ENCODE measurements around the gene TAF4.

The TAF4 gene

GRCh38 chr20:62026564-62026856, 39.2 kb downstream of the TAF4 start:
- Histone ChIP-seq H3K9ac (ENCODE audit: low read depth, low read length) (0 out of 2 replicates have a peak overlapping the region, but pooled peaks have one; percentile 12), H3K36me3 (ENCODE audit: insufficient read depth, low read length) (no peaks in the 10 kb centered on the region)

GRCh38 chr20:62025832-62026563, 39.7 kb downstream of the TAF4 start:
- no peak overlapping the region for H3K4me3 ChIP-seq (ENCODE audit: low read length)
- H3K9me3 ChIP-seq (ENCODE audit: insufficient read depth, low read depth, low read length) = no peaks in the 10 kb centered on the region
- no peaks in the 10 kb centered on the region for H3K27me3 ChIP-seq (ENCODE audit: insufficient read depth, low read length)
- no peak overlapping the region for H3K27ac ChIP-seq (ENCODE audit: low read depth, low read length)
- peaks cover 17% of the 10 kb centered on the region for H3K4me1 ChIP-seq (ENCODE audit: insufficient read depth, low read length)
- 77% methylated on average over 22 of the region's 22 CpGs for WGBS
- H3K9ac ChIP-seq (ENCODE audit: low read depth, low read length) = no peak overlapping the region
- H3K36me3 ChIP-seq (ENCODE audit: insufficient read depth, low read length) = no peaks in the 10 kb centered on the region

More at GRCh38 chr20:62026564-62026856, 39.2 kb downstream of the TAF4 start:
- H3K27ac ChIP-seq (ENCODE audit: low read depth, low read length) = no peak overlapping the region
- WGBS = 86% methylated on average over 11 of the region's 11 CpGs
- no peak overlapping the region for H3K4me3 ChIP-seq (ENCODE audit: low read length)
- H3K9me3 ChIP-seq (ENCODE audit: insufficient read depth, low read depth, low read length) = no peaks in the 10 kb centered on the region
- H3K4me1 ChIP-seq (ENCODE audit: insufficient read depth, low read length) = peaks cover 17% of the 10 kb centered on the region
- no peaks in the 10 kb centered on the region for H3K27me3 ChIP-seq (ENCODE audit: insufficient read depth, low read length)

DNA sequence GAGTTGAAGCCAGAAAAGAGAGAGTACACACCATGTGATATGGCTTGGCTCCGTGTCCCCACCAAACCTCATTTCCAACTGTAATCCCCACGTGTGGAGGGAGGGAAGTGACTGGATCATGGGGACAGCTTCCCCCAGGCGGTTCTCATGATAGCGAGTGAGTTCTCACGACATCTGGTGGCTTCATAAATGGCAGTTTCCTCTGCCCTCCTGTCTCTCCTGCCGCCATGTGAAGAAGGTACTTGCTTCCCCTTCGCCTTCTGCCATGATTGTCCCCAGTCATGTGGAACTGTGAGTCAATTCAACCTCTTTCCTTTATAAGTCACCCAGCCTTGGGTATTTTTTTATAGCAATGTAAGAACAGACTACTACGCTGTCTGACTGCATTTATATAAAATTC, 40.3 kb downstream of the TAF4 start:
- no peak overlapping the region for H3K4me3 ChIP-seq (ENCODE audit: low read length)
- H3K9ac ChIP-seq (ENCODE audit: low read depth, low read length) = no peak overlapping the region

GRCh38 chr20:62023935-62024334, 41.7 kb downstream of the TAF4 start:
- Histone ChIP-seq H3K36me3 (ENCODE audit: insufficient read depth, low read length) (no peaks in the 10 kb centered on the region), H3K4me3 (ENCODE audit: low read length) (no peak overlapping the region), H3K27ac (ENCODE audit: low read depth, low read length) (no peak overlapping the region), H3K9me3 (ENCODE audit: insufficient read depth, low read depth, low read length) (no peaks in the 10 kb centered on the region), H3K4me1 (ENCODE audit: insufficient read depth, low read length) (peaks cover 17% of the 10 kb centered on the region), H3K27me3 (ENCODE audit: insufficient read depth, low read length) (no peaks in the 10 kb centered on the region), H3K9ac (ENCODE audit: low read depth, low read length) (no peak overlapping the region)
- WGBS = 96% methylated on average over 11 of the region's 11 CpGs

More for the DNA sequence above, 40.3 kb downstream of the TAF4 start:
- no peaks in the 10 kb centered on the region for H3K36me3 ChIP-seq (ENCODE audit: insufficient read depth, low read length)
- H3K4me1 ChIP-seq (ENCODE audit: insufficient read depth, low read length) = peaks cover 17% of the 10 kb centered on the region
- no peaks in the 10 kb centered on the region for H3K9me3 ChIP-seq (ENCODE audit: insufficient read depth, low read depth, low read length)
- no peak overlapping the region for H3K27ac ChIP-seq (ENCODE audit: low read depth, low read length)
- H3K27me3 ChIP-seq (ENCODE audit: insufficient read depth, low read length) = no peaks in the 10 kb centered on the region
- 86% methylated on average over 7 of the region's 8 CpGs for WGBS

DNA sequence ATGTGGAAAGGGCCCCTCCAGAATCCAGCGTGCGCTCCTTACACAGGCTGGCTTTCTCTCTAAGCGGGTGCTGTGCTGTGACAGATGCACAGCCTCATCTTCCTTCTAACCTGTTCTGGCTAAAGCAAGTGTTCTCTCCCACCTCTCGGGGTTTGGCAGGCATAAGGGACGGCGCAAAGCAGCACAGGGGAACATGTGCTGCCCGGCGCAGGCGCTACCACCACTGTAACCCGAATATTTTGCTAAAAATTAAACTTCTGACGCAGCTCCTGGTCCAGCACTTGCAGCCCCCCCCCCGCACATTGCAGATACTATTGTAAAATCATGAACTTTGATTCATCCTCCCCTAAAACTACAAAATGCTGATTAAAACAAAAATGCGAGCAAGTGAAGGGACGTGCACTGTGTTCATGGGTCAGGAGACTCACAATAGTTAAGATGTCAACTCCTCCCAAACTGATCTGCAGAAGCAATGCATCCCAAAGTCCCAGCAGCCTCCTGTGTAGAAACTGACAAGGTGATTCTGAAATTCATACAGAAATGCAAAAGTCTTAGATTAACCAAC, 43.0 kb downstream of the TAF4 start:
- Histone ChIP-seq H3K27me3 (ENCODE audit: insufficient read depth, low read length) (no peaks in the 10 kb centered on the region), H3K9ac (ENCODE audit: low read depth, low read length) (no peak overlapping the region)
- WGBS = 93% methylated on average over 14 of the region's 14 CpGs

GRCh38 chr20:62021793-62022385, 43.8 kb downstream of the TAF4 start:
- Histone ChIP-seq H3K4me3 (ENCODE audit: low read length) (no peak overlapping the region), H3K27me3 (ENCODE audit: insufficient read depth, low read length) (no peaks in the 10 kb centered on the region), H3K9me3 (ENCODE audit: insufficient read depth, low read depth, low read length) (no peaks in the 10 kb centered on the region), H3K36me3 (ENCODE audit: insufficient read depth, low read length) (no peaks in the 10 kb centered on the region), H3K27ac (ENCODE audit: low read depth, low read length) (no peak overlapping the region; the same call in 1 of the 2 replicates), H3K4me1 (ENCODE audit: insufficient read depth, low read length) (peaks cover 10% of the 10 kb centered on the region), H3K9ac (ENCODE audit: low read depth, low read length) (no peak overlapping the region)
- WGBS = 83% methylated on average over 19 of the region's 19 CpGs

More for the DNA sequence above, 43.0 kb downstream of the TAF4 start:
- Histone ChIP-seq H3K4me1 (ENCODE audit: insufficient read depth, low read length) (peaks cover 17% of the 10 kb centered on the region), H3K36me3 (ENCODE audit: insufficient read depth, low read length) (no peaks in the 10 kb centered on the region), H3K27ac (ENCODE audit: low read depth, low read length) (no peak overlapping the region; the same call in 1 of the 2 replicates), H3K4me3 (ENCODE audit: low read length) (no peak overlapping the region), H3K9me3 (ENCODE audit: insufficient read depth, low read depth, low read length) (no peaks in the 10 kb centered on the region)

GRCh38 chr20:62020935-62021701, 44.6 kb downstream of the TAF4 start:
- H3K9ac ChIP-seq (ENCODE audit: low read depth, low read length) = 0 out of 2 replicates have a peak overlapping the region, but pooled peaks have one; percentile 8
- 91% methylated on average over 25 of the region's 25 CpGs for WGBS
- peaks cover 4% of the 10 kb centered on the region; the same call in 1 of the 2 replicates for H3K4me1 ChIP-seq (ENCODE audit: insufficient read depth, low read length)
- no peak overlapping the region for H3K4me3 ChIP-seq (ENCODE audit: low read length)
- H3K27ac ChIP-seq (ENCODE audit: low read depth, low read length) = peak overlapping the region; percentile 30; the same call in 1 of the 2 replicates
- H3K27me3 ChIP-seq (ENCODE audit: insufficient read depth, low read length) = no peaks in the 10 kb centered on the region
- no peaks in the 10 kb centered on the region for H3K36me3 ChIP-seq (ENCODE audit: insufficient read depth, low read length)
- H3K9me3 ChIP-seq (ENCODE audit: insufficient read depth, low read depth, low read length) = no peaks in the 10 kb centered on the region

DNA sequence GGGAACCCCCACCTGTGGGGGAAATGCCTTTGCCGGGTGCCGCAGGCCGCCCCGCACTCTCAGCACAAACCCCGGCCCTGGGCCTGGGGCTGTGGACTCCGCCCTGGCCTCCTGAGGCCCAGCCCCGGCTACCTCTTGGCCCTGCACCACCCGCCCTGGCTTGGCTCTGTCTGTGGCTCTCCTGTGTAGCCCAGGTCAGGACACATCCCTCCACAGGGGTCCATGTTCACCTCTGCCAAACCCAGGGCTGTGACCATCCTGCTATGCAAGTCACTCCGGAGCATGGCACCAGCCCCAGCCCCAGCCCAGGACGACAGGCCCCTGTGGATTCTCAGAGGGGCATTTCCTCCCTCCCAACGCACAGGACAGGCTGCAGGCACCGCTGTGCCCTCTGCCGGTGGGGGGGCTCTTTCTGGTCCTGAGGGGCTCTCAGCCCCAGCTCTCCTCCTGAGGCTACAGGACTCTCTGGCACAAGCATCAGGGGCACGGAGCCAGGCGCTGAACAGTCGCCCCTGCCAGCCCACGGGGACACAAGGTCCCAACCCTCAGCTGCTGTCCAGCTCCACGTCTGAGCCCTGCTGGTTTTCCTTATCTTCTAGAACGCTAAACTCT, 45.7 kb downstream of the TAF4 start:
- no peak overlapping the region for H3K9ac ChIP-seq (ENCODE audit: low read depth, low read length)
- WGBS = 89% methylated on average over 19 of the region's 19 CpGs
- no peak overlapping the region for H3K27ac ChIP-seq (ENCODE audit: low read depth, low read length)
- H3K4me1 ChIP-seq (ENCODE audit: insufficient read depth, low read length) = 0 out of 2 replicates have a peak, but pooled peaks cover 4% of the 10 kb centered on the region
- H3K27me3 ChIP-seq (ENCODE audit: insufficient read depth, low read length) = no peaks in the 10 kb centered on the region
- no peaks in the 10 kb centered on the region for H3K36me3 ChIP-seq (ENCODE audit: insufficient read depth, low read length)
- no peaks in the 10 kb centered on the region for H3K9me3 ChIP-seq (ENCODE audit: insufficient read depth, low read depth, low read length)
- H3K4me3 ChIP-seq (ENCODE audit: low read length) = no peak overlapping the region

DNA sequence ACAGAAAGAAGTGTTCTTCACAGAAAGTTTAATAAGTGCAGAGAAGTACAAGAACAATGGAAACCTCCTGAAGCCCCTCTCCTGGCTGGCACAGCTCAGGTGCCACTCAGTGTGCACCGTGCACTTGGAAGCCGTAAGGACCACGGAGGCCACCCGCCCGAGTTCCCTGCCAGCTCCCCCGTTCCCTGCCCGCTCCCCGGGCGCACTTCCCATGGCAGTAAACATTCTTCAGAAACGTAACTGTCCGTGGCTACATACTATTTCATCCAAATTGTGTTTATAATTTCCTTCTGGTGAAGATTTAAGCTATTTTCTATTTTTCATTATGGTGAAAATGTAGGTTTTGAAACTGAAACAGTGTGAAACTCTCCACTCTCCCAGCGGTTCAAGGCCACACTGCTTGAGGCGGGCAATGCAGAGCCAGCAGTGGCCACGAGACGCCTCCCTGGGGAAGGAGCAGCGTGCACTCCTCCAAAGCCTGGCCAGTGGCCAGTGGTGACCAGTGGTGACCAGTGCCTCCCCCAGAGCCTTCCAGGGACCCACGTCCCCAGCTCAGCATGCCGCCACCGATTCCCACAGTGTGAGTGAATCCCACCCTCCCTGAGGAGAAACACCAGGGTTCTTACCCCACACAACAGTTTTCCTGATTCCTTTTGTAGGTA, 46.4 kb downstream of the TAF4 start:
- Histone ChIP-seq H3K4me3 (ENCODE audit: low read length) (no peak overlapping the region), H3K27me3 (ENCODE audit: insufficient read depth, low read length) (no peaks in the 10 kb centered on the region), H3K9ac (ENCODE audit: low read depth, low read length) (no peak overlapping the region), H3K9me3 (ENCODE audit: insufficient read depth, low read depth, low read length) (no peaks in the 10 kb centered on the region), H3K27ac (ENCODE audit: low read depth, low read length) (no peak overlapping the region), H3K36me3 (ENCODE audit: insufficient read depth, low read length) (no peaks in the 10 kb centered on the region), H3K4me1 (ENCODE audit: insufficient read depth, low read length) (0 out of 2 replicates have a peak, but pooled peaks cover 4% of the 10 kb centered on the region)
- WGBS = 95% methylated on average over 17 of the region's 19 CpGs

DNA sequence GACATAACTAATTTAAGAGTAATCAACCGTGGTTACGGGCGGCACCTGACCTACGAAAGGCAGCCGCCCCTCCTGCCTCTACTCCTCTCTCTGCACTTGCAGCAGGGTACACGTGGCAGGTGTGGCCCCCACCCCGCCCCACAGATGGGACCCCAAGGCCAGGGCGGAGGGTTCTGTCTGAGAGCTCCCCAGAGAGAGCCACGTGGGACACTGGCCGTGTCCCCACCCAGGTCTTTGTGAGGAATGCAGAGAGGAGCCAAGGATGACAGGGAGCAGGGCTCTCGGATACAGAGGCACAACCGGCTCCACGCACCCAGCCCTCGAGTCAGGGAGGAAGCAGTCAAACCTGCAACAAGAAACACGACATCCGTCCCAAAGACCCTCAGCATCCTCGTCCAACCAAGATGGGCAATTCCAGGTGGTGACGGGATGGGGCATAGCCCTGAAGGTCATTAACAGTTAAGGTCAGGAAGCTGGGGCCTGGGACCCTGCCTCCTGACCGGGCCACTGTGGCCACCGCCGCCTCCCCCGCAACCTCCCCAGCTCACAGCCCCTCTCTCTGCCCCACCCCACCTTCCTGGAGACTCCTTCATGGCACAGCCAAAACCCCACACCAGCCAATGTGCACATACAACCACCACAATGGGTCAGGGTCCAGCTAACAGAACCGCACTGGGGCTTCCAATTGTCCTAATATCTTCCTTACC, 47.1 kb downstream of the TAF4 start:
- 0 out of 2 replicates have a peak, but pooled peaks cover 4% of the 10 kb centered on the region for H3K36me3 ChIP-seq (ENCODE audit: insufficient read depth, low read length)
- H3K27ac ChIP-seq (ENCODE audit: low read depth, low read length) = no peak overlapping the region
- 95% methylated on average over 23 of the region's 23 CpGs for WGBS

More for the DNA sequence above, 47.1 kb downstream of the TAF4 start:
- Histone ChIP-seq H3K4me1 (ENCODE audit: insufficient read depth, low read length) (0 out of 2 replicates have a peak, but pooled peaks cover 4% of the 10 kb centered on the region), H3K9me3 (ENCODE audit: insufficient read depth, low read depth, low read length) (no peaks in the 10 kb centered on the region), H3K4me3 (ENCODE audit: low read length) (no peak overlapping the region), H3K27me3 (ENCODE audit: insufficient read depth, low read length) (no peaks in the 10 kb centered on the region), H3K9ac (ENCODE audit: low read depth, low read length) (no peak overlapping the region)
